Heart left ventricle (tissue), 16 donors: Measurements from ENCODE around the gene KRT8. TPM values are rescaled to one million over a fixed set of nuclear protein-coding genes. Genes with fewer than 3 reads are reported as not detected.

Experiments
- ATAC-seq, 4 donors: fragments of 200-7000 bp; cut with Tn5 transposase; one replicate each; pipeline ENCODE4 v1.9.1; 2020 to 2022; ENCODE audit warnings: moderate library complexity in 4 of 4, mild to moderate bottlenecking in 3 of 4, moderate number of reproducible peaks in 1 of 4
- DNase-seq, 5 donors: peaks; one replicate each; pipeline ENCODE4 v3.0.0-alpha.2; 2020
- H3K27ac ChIP-seq, 12 donors: fragments of 200-600 bp; sonication (generic) in 4 of 12; one replicate each; pipeline versions ENCODE4 v1.5.0 to v1.8.0; 2016 to 2022; ENCODE audit warnings: mild to moderate bottlenecking in 2 of 12
- H3K27me3 ChIP-seq, 9 donors: fragments of 200-600 bp; sonication (generic) in 2 of 9; one replicate each; pipeline versions ENCODE4 v1.5.1 to v1.8.0; 2016 to 2022; ENCODE audit warnings: mild to moderate bottlenecking in 3 of 9
- H3K36me3 ChIP-seq, 9 donors: fragments of 200-600 bp; sonication (generic) in 2 of 9; one replicate each; pipeline versions ENCODE4 v1.5.0 to v1.8.0; 2018 to 2022; ENCODE audit warnings: mild to moderate bottlenecking in 2 of 9
- H3K4me1 ChIP-seq, 12 donors: fragments of 200-600 bp; sonication (generic) in 4 of 12; one replicate each; pipeline versions ENCODE4 v1.5.0 to v1.8.0; 2016 to 2022; ENCODE audit warnings: mild to moderate bottlenecking in 3 of 12
- H3K4me3 ChIP-seq, 12 donors: fragments of 200-600 bp; sonication (generic) in 4 of 12; one replicate each; pipeline versions ENCODE4 v1.5.0 to v1.8.0; 2017 to 2022; ENCODE audit warnings: mild to moderate bottlenecking in 9 of 12, moderate library complexity in 4 of 12
- H3K9me3 ChIP-seq, 12 donors: fragments of 200-600 bp; sonication (generic) in 4 of 12; one replicate each; pipeline versions ENCODE4 v1.5.0 to v1.8.0; 2016 to 2022; ENCODE audit warnings: mild to moderate bottlenecking in 1 of 12
- POLR2A ChIP-seq, 2 donors: fragments of 450-650 bp; IDR thresholded peaks; one replicate each; pipeline ENCODE4 v1.6.1; 2017; ENCODE audit warnings: antibody characterized with exemption in 2 of 2, mild to moderate bottlenecking in 2 of 2, moderate library complexity in 2 of 2
- WGBS, 4 donors: extraction: QIAGEN DNeasy Blood & Tissue Kit in 2 of 4; methylation state at CpG; one replicate each; pipeline versions ENCODE4 v1.1.5 to v1.1.7; 2013 to 2018; 5-methylcytosine and 5-hydroxymethylcytosine counted together
- intact Hi-C, 10 donors: fragments of 100-400 bp; cut with DNase I; formaldehyde crosslinking; loops; one replicate each; pipeline versions ENCODE4 v1.11.1 to v1.14.2; 2022
- polyA plus RNA-seq, 2 donors: library from polyadenylated mRNA; stranded (reverse); fragments of 200-250 nt; gene quantifications; one replicate each; pipeline ENCODE4 v1.2.3, GENCODE V29; 2013
- total RNA-seq, 9 donors: library from RNA; depleted of rRNA in 2 of 9; stranded (reverse); fragments of >200 nt in 2 of 9; fragmentation: NEBNext Ultra II Directional in 3 of 9; extraction: Animal tissue kit (Norgen Biotek cat#: 25700) in 3 of 9; gene quantifications; one replicate each; pipeline versions ENCODE4 v1.1.0 to v1.2.4, GENCODE V29; 2016 to 2023
- TF ChIP-seq, protein P1 (sequence below), 12 donors: fragments of 200-600 bp; sonication (generic) in 4 of 12; IDR thresholded peaks; one replicate each; pipeline versions ENCODE4 v1.5.0 to v1.8.0; 2018 to 2022; ENCODE audit warnings: antibody characterized with exemption in 12 of 12, mild to moderate bottlenecking in 5 of 12
- donor health status: ischemic (EF 13 %, LVEDD 7.1; RV severe dilation, severe dysfunction).
- donor health status: healthy with polysubstance abuse.
- donor health status: DM: no; HTN: yes; CAD: no.
- donor health status: DM: no; HTN: no; CAD: no.
- donor health status: ischemic (EF 25% LVEDD 6.9; RV normal size, moderate dysfunction).
- donor health status: ischemic (EF 25% LVEDD 5.7; RV mildly dilated, moderate dysfunction).
- donor health status: healthy.
- donor health status: DM: yes; HTN: yes; CAD: no.
- donor health status: ischemic (EF 35%, LVEDD 5.7; RV mildly dilated, moderate dysfunction).
- donor health status: nonischemic (EF 11% LVEDD 7.7; RV severe dilation, severe dysfunction).
- donor health status: DM: yes; HTN: yes; CAD: no.
- donor health status: PGD.
- donor health status: ischemic (EF 29% LVEDD 5.4; RV normal size, mild dysfunction).
- donor health status: nonischemic (EF 23%, LVEDD 6.1; RV moderate dilation, normal function).

The KRT8 gene
- total and polyA plus RNA-seq, 11 donors: 79.9 to 227 (median 127) TPM

DNA sequence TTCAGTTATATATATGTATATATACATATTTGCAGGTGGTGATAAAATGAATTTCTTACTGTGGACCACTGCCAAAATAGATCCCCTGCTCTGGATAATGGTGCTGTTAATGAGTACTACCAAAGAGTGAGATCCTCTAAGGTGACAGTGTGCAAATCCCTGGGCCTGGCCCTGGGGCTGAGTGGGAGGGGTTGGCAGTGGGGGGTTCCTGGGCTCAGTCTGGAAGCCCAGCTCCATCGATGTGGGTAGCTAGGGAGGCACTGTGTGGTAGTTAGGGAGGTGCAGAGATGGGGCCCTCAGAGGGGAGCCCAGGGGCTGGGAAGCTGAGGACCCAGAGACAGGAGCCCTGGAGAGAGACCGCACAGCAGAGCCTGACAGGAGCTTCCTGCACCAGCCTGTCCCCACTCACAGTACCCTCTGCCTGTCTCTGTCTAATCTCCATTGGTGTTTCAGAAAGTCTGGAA is 9.1 kb downstream of the KRT8 start:
- WGBS, 4 donors: 50 to 56% (median 54%) methylated on average over 2 of the region's 2 CpGs
- H3K4me3 ChIP-seq: no peak overlapping the region
- H3K27me3 ChIP-seq: no peaks in the 10 kb centered on the region
- DNase-seq (no peak), ATAC-seq (peak in 1 of 4 donors; percentile 42)
- TF ChIP-seq, protein P1, sequence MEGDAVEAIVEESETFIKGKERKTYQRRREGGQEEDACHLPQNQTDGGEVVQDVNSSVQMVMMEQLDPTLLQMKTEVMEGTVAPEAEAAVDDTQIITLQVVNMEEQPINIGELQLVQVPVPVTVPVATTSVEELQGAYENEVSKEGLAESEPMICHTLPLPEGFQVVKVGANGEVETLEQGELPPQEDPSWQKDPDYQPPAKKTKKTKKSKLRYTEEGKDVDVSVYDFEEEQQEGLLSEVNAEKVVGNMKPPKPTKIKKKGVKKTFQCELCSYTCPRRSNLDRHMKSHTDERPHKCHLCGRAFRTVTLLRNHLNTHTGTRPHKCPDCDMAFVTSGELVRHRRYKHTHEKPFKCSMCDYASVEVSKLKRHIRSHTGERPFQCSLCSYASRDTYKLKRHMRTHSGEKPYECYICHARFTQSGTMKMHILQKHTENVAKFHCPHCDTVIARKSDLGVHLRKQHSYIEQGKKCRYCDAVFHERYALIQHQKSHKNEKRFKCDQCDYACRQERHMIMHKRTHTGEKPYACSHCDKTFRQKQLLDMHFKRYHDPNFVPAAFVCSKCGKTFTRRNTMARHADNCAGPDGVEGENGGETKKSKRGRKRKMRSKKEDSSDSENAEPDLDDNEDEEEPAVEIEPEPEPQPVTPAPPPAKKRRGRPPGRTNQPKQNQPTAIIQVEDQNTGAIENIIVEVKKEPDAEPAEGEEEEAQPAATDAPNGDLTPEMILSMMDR (IDR thresholded peaks at IDR 0.05): no peak
- TF ChIP-seq POLR2A (IDR thresholded peaks at IDR 0.05): no peak
- H3K9me3 ChIP-seq: peaks cover 0 to 3% (median 0%) of the 10 kb centered on the region in 12 donors
- no peak overlapping the region for H3K27ac ChIP-seq
- peaks cover 0 to 5% (median 0%) of the 10 kb centered on the region in 12 donors for H3K4me1 ChIP-seq
- peaks cover 0 to 21% (median 0%) of the 10 kb centered on the region in 9 donors for H3K36me3 ChIP-seq
- intact Hi-C loops: loop anchor here in 1 of 10 donors (5.0 kb wide), 1 partner anchor 72 kb away; no protein-coding TSS in a partner anchor

DNA sequence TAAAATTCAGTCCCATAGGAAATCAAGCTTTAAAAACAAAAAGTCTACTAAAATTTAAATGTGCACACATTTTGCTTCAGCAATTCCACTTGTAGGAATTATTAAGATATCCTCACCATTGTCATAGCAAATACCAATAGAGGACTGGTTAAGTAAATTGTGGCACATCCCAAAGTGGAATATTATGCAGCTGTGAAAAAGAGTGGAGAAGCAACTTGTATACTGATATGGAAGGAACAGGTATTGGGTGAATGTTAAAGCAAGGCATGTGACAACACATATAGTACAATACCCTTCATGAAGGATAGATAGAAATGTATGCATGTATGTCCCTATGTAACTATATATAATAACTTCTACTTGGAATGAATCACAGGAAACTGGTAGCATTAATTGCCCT is 11.9 kb downstream of the KRT8 start:
- H3K4me1 ChIP-seq: peaks cover 0 to 5% (median 0%) of the 10 kb centered on the region in 12 donors
- peaks cover 0 to 3% (median 0%) of the 10 kb centered on the region in 12 donors for H3K9me3 ChIP-seq
- TF ChIP-seq POLR2A (IDR thresholded peaks at IDR 0.05): no peak
- TF ChIP-seq, protein P1 (IDR thresholded peaks at IDR 0.05): no peak
- peaks cover 0 to 6% (median 0%) of the 10 kb centered on the region in 9 donors for H3K36me3 ChIP-seq
- DNase-seq (no peak), ATAC-seq (no peak)
- no peak overlapping the region for H3K27ac ChIP-seq
- no peak overlapping the region for H3K4me3 ChIP-seq
- H3K27me3 ChIP-seq: no peaks in the 10 kb centered on the region
- intact Hi-C loops: no loop called here

DNA sequence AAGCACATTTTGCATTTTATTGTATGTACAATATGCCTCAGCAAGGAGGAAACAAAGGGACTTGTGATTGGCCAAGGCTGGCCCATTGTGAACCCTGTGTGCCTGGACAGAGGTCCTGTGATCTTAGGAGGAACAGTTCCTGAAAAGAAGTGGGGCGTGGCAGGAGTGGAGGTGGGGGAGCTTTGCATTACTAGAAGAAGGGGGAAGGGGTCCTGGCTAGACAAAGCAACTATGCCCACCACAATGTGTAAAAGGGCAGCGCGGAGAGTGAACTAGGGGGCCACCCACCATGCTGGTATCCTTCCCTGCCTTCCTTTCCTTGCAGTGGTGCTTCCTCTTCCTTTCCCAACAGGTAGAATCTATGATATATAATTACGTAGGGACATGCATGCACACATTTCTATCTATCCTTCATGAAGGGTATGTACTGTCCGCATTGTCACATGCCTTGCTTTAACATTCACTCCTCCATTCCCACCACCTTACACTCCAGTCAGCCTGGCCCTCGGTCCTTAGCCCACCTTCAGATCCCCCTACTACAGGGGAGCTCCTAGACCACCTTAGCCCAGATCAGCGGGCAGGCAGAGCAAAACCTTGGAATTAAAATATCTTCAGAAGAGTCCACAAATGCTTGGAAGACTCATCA is 12.5 kb downstream of the KRT8 start:
- peaks cover 0 to 3% (median 0%) of the 10 kb centered on the region in 12 donors for H3K9me3 ChIP-seq
- H3K4me3 ChIP-seq: no peak overlapping the region
- ATAC-seq (no peak), DNase-seq (no peak)
- no peak for TF ChIP-seq POLR2A (IDR thresholded peaks at IDR 0.05)
- TF ChIP-seq, protein P1 (IDR thresholded peaks at IDR 0.05): no peak
- intact Hi-C loops: no loop called here
- H3K27me3 ChIP-seq: no peaks in the 10 kb centered on the region
- H3K27ac ChIP-seq: no peak overlapping the region
- WGBS, 4 donors: 85 to 91% (median 89%) methylated on average over 6 to 7 of the region's 7 CpGs
- H3K36me3 ChIP-seq: no peaks in the 10 kb centered on the region
- H3K4me1 ChIP-seq: peaks cover 0 to 5% (median 0%) of the 10 kb centered on the region in 12 donors

DNA sequence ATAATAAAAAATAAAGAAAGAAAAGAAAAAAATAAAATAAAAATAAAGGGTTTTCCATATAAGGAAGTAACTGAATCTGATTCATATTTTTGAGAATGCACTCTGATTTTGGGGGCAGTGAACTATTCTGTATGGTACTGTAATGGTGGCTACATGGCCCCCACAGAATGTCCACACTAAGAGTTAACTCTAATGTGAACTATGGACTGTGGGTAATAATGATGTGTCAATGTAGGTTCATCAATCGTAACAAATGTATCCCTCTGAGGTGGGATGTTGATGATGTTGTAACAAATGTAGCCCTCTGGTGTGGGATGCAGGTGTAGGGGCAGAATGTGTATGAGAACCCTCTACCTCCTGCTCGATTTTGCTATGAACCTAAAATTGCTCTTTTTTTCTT is 13.8 kb downstream of the KRT8 start:
- WGBS, 4 donors: 57 to 70% (median 67%) methylated on average over 2 of the region's 2 CpGs
- no peaks in the 10 kb centered on the region for H3K36me3 ChIP-seq
- H3K4me3 ChIP-seq: no peak overlapping the region
- ATAC-seq (no peak), DNase-seq (no peak)
- H3K27me3 ChIP-seq: no peaks in the 10 kb centered on the region
- intact Hi-C loops: loop anchor here in 1 of 10 donors (2.0 kb wide), 1 partner anchor 36 kb away; no protein-coding TSS in a partner anchor
- TF ChIP-seq, protein P1 (IDR thresholded peaks at IDR 0.05): no peak
- no peak for TF ChIP-seq POLR2A (IDR thresholded peaks at IDR 0.05)
- peaks cover 0 to 3% (median 0%) of the 10 kb centered on the region in 12 donors for H3K9me3 ChIP-seq
- H3K27ac ChIP-seq: no peak overlapping the region
- peaks cover 0 to 5% (median 0%) of the 10 kb centered on the region in 12 donors for H3K4me1 ChIP-seq
